ENCODE results near the gene SMYD3.

- no peak for TF ChIP-seq CTCF (conservative IDR thresholded peaks at IDR 0.05)
- TF ChIP-seq ZFX (IDR thresholded peaks at IDR 0.05) = no peak
Measured at GRCh38 chr1:245718123-245718522, 789.0 kb downstream of the SMYD3 start.

All from C4-2B (cell line).